ENCODE data around the gene RBFOX1.

The RBFOX1 gene

GRCh38 chr16:7703672-7704071, 371.0 kb downstream of the RBFOX1 start:
- no peak for TF ChIP-seq CTCF (IDR thresholded peaks at IDR 0.05; ENCODE audit: borderline replicate concordance, insufficient read depth, low read depth, low read length)
- H3K4me3 ChIP-seq (ENCODE audit: low read depth, low read length) = no peak overlapping the region

GRCh38 chr16:7705885-7706284, 373.2 kb downstream of the RBFOX1 start:
- no peak for TF ChIP-seq CTCF (IDR thresholded peaks at IDR 0.05; ENCODE audit: borderline replicate concordance, insufficient read depth, low read depth, low read length)
- H3K4me3 ChIP-seq (ENCODE audit: low read depth, low read length) = no peak overlapping the region

- H3K4me3 ChIP-seq (ENCODE audit: low read depth, low read length) = no peak overlapping the region
- no peak for TF ChIP-seq CTCF (IDR thresholded peaks at IDR 0.05; ENCODE audit: borderline replicate concordance, insufficient read depth, low read depth, low read length)
These were observed 376.5 kb downstream of the RBFOX1 start for GRCh38 chr16:7709186-7709585.

DNA sequence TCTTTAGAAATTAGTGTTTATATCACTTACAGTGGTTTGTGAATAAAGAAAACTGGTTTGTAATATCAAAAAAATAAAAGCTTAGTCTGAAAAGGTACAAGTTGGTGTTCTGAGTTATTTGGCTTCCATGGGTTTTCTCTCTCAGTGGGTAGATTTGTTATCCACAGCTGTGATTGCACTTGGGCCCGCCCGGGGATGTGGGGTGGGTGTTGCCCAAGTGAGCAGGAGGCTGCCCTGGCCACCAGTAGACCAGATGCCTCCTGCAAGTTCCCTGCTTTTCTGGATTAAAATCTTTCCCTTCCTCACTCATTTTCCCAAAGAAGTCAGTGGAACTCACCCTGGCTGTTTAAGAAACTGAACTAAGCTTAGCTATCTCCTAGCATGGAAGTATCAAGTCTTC, 380.6 kb downstream of the RBFOX1 start:
- no peak overlapping the region for H3K4me3 ChIP-seq (ENCODE audit: low read depth, low read length)
- no peak for TF ChIP-seq CTCF (IDR thresholded peaks at IDR 0.05; ENCODE audit: borderline replicate concordance, insufficient read depth, low read depth, low read length)

DNA sequence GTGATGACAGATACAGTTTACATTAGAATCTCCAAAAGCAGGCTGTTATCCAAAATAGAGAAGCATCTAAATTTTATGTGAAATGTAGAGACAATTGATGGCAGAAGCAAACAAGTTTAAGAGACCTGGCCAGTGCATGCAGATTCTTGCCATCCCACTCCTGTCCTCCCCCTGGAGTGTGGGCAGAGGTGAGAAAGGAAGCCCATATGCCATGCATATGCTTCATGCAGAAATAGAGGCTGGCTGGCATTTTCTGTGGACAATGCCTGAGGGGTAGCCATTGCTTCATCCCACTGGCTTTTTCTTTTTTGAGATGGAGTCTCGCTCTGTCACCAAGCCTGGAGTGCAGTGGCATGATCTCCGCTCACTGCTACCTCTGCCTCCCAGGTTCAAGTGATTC, 382.1 kb downstream of the RBFOX1 start:
- no peak for TF ChIP-seq CTCF (IDR thresholded peaks at IDR 0.05; ENCODE audit: borderline replicate concordance, insufficient read depth, low read depth, low read length)
- H3K4me3 ChIP-seq (ENCODE audit: low read depth, low read length) = no peak overlapping the region

DNA sequence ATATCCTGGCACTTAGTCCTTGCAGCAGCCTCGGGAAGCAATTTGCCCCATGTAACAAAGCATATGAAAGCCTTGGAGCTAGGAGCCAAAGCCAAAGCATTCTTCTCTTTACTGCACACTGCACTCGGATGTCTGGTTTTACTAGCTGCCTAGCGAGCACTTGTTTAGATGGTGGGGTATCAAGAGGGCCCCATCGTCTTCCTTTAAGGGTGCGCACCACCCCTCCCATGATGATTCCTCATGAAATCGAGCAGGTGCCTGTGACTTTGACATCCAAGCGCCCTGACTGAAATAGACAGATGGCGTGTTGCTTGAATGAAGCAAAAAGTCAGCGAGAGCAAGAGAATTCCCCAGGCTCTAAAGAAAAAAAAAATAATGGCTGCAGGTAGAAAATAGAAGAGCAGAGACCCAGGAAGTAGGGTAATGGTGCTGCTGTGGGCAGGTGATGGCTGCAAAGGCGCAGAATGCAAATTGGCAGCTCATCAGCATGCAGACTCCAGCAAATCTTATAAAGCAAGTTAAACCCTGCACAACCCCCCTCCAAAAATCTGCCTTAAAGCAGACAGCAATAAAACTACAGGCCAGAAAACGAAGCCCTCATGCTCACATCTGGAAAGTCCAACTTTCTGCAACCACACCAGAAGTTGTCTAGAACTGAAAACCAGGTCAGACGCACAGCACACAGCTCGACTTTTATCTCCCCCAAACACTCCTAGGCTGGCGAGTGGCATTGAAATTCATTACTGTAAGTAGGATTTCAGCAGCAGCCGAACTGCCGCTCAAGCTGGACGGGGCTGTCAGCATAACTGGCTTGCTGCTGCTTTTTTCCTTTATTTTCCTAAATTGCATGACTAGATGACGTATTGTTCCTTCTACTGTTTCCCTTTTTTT, 384.3 kb downstream of the RBFOX1 start:
- TF ChIP-seq CTCF (IDR thresholded peaks at IDR 0.05; ENCODE audit: borderline replicate concordance, insufficient read depth, low read depth, low read length) = no peak
- H3K4me3 ChIP-seq (ENCODE audit: low read depth, low read length) = no peak overlapping the region

GRCh38 chr16:7722761-7723160, 390.1 kb downstream of the RBFOX1 start:
- TF ChIP-seq CTCF (IDR thresholded peaks at IDR 0.05; ENCODE audit: borderline replicate concordance, insufficient read depth, low read depth, low read length) = no peak
- H3K4me3 ChIP-seq (ENCODE audit: low read depth, low read length) = no peak overlapping the region
